HT1080 (cell line): ENCODE measurements around the gene OTOF. TPM values are rescaled to one million over a fixed set of nuclear protein-coding genes. Genes with fewer than 3 reads are reported as not detected.

Experiments used
- DNase-seq: peaks from one replicate; pipeline ENCODE4 v3.0.0-alpha.2; 2015; ENCODE audit warnings: low read depth
- total RNA-seq: library from RNA; depleted of rRNA; stranded (reverse); fragments of >200 nt; shearing (Covaris generic); gene quantifications from 2 replicates; pipeline ENCODE4 v1.2.3, GENCODE V29; 2014; rRNA removed

Gene OTOF
- total RNA-seq, 1 experiment from 2014 or later, result not detected

GRCh38 chr2:26414311-26414710, 63.6 kb downstream of the OTOF start:
- DNase-seq, result no peak

GRCh38 chr2:26412091-26412673, 65.7 kb downstream of the OTOF start:
- peak; percentile 34 for DNase-seq

DNA sequence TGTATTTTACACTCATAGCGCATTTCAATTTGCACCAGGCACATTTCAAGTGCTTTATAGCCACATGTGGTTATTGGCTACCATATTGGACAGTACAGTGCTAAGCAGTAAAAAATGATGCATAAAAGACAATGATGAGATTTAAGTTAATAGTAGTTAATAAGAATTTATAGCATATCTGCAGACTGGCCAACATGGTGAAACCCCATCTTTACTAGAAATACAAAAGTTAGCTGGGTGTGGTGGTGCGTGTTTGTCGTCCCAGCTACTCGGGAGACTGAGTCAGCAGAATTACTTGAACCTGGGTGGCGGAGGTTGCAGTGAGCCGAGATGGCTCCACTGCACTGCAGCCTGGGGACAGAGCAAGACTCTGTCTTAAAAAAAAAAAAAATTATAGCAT, 66.5 kb downstream of the OTOF start:
- no peak for DNase-seq

- no peak for DNase-seq
These were observed 67.1 kb downstream of the OTOF start for GRCh38 chr2:26410764-26411243.

- no peak for DNase-seq
These were observed 68.1 kb downstream of the OTOF start for GRCh38 chr2:26409785-26410184.

- DNase-seq, result no peak
These were observed 70.4 kb downstream of the OTOF start for GRCh38 chr2:26407526-26407925.

Other genes with a start within 250 kb of the OTOF start
- 89.4 and 93.6 TPM in 2 replicates for gene HADHA, start 233.5 kb downstream of the OTOF start, total RNA-seq
- gene HADHB, start 233.2 kb downstream of the OTOF start, total RNA-seq, result 52.5 and 62.2 TPM in 2 replicates
- 15.5 and 19.0 TPM in 2 replicates for gene SELENOI, start 132.0 kb downstream of the OTOF start, total RNA-seq
- gene ADGRF3, start 131.3 kb downstream of the OTOF start, total RNA-seq, result not detected in 2 replicates
- not detected in 2 replicates for gene DRC1, start 76.2 kb downstream of the OTOF start, total RNA-seq
- gene CIB4, start 163.2 kb upstream of the OTOF start, total RNA-seq, result not detected in 2 replicates
- not detected in 2 replicates for gene KCNK3, start 214.6 kb upstream of the OTOF start, total RNA-seq